ENCODE results near the gene MMP17.
"Not testable (repeated sequence)": the region's sequence is repeated elsewhere in the genome, so short reads cannot be mapped to it uniquely, and the experiment has no call there.

The MMP17 gene

DNA sequence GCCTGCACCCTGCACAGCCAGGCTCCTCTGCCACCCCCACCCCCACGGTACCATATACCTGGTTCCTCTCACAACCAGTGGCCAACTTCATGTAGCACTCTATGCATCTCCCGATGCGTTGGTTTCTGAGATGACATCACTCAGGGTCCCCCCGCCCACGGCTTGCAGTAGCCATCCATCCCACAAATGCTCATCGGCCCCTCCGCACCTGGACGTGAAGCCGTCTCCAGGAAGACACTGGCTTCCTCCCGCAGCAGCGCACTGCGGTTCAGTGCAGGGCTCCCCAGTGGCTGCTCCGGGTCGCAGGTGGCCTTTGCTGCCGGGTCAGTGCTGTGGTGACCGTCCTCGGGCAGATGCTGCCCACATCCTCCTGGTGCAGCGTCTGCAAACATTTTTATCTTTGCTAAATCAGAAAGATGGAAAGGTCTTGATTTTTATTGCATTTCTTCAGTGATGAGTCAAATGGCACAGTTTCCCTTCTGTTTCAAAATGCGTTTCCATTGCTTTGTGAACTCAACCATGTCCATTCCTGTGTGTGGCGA is 27.5 kb upstream of the MMP17 start:
- no peak for DNase-seq (ENCODE audit: low read depth)

DNA sequence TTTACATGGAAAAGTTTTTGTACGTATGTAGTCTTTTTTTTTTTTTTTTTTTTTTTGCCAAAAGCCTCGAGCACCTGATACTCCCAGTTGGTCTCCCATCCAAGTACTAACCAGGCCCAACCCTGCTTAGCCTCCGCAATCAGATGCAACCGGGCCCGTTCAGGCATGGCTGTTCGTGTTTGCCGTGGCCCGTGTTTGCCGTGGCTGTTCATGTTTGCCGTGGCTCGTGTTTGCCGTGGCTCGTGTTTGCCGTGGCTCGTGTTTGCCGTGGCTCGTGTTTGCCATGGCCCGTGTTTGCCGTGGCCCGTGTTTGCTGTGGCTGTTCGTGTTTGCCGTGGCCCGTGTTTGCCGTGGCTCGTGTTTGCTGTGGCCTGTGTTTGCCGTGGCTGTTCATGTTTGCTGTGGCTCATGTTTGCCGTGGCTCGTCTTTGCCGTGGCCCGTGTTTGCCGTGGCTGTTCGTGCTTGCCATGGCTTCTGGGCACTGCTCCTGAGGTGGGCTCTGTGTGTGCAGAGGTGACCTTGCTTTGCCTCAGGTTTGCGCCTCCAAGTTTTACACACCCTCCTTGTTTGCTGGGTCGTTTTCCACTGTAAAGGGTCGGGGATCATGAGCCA is 26.8 kb upstream of the MMP17 start:
- no peak for DNase-seq (ENCODE audit: low read depth)

DNA sequence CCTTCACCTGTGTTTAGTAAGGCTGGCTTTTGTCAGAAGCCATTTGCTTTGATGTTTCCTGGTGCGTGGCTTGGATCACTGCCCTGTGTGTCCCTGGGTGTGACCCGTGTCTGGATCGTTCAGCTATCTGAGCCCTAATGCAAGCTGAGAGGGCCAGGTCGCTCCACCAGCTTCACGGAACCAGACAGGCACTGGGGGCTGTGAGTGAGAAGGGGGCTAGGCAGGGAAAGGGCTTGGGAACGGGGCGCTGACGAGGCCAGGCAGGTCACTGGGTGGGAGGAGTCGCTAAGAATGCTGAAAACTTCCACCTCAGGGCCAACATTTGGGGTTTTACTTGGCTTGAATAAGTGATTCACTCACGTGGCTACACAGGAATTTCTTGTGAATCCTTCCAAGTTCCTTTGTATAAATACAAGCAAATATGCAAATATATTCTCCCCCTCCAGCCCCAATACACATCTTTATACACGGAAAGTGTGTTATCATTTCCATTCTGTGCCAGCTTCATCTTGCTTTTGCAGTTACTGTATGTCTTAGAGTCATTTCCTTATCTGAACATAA is 24.2 kb upstream of the MMP17 start:
- DNase-seq (ENCODE audit: low read depth) = no peak

DNA sequence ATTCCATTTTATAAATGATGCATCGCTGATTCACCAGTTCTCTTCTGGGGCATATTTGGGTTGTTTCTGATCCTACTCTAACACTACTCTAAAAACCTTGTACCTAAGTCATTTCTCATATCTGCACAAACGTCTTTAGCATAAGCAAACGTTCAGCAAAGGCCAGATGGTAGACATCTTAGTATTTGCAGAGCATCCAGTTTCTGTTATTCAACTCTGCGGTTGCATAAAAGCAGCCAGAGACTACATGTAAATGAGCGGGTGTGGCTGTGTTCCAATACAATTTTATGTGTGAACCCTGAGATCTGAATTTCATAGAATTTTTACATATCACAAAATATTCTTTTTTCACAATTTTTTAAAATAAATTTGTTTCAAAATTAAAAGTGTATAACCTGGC is 22.8 kb upstream of the MMP17 start:
- no peak for DNase-seq (ENCODE audit: low read depth)

DNA sequence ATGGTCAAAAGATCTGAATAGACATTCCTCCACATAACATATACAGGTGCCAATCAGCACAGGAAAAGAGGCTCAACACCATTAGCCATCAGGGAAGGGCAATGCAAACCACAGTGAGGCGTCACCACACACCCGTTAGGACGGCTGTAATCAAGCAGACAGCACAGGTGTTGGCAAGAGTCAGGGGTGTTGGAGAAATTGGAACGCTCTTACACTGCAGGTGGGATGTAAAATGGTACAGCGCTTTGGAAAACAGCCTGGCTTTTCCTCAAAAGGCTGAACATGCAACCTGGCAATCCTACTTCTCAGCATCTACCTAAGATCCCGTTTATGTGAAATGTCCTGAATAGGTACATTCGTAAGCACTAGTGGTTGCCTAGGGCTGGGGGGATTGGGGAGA is 21.5 kb upstream of the MMP17 start:
- DNase-seq (ENCODE audit: low read depth) = no peak

DNA sequence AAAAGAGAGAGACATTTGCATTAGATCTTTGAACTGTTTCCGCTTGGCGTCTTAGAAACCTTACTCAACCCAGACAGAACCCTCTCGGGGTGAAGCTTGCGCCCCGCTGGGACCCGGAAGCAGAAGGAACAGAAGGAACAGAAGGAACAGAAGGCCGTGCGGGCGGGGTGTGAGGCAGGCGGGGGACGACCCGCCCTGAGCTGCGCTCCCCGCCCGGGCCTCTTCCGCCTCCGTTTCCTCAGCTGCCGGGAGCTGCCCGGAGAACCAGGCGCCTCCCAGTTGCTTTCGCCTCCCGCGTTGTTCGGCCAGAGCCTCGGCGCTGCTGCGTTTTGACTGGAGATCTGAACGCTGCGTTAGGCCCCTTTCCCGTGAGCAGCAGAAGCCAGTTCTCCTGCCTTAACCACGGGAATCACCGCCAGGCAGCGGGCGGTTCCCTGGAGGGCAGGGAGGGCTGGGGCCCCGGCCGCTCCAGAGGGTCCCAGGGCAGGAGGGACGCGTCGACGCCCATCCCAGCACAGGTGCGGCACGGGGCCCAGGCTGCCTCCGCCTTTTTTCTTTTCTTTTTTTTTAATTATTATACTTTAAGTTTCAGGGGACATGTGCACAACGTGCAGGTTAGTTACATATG is 19.3 kb upstream of the MMP17 start:
- no peak for DNase-seq (ENCODE audit: low read depth)

DNA sequence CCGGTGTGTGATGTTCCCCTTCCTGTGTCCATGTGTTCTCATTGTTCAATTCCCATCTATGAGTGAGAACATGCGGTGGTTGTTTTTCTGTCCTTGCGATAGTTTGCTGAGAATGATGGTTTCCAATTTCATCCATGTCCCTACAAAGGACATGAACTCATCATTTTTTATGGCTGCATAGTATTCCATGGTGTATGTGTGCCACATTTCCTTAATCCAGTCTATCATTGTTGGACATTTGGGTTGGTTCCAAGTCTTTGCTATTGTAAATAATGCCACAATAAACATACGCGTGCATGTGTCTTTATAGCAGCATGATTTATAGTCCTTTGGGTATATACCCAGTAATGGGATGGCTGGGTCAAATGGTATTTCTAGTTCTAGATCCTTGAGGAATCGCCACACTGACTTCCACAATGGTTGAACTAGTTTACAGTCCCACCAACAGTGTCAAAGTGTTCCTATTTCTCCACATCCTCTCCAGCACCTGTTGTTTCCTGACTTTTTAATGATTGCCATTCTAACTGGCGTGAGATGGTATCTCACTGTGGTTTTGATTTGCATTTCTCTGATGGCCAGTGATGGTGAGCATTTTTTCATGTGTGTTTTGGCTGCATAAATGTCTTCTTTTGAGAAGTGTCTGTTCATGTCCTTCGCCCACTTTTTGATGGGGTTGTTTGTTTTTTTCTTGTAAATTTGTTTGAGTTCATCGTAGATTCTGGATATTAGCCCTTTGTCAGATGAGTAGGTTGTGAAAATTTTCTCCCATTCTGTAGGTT is 18.5 kb upstream of the MMP17 start:
- DNase-seq (ENCODE audit: low read depth) = not testable (repeated sequence)

DNA sequence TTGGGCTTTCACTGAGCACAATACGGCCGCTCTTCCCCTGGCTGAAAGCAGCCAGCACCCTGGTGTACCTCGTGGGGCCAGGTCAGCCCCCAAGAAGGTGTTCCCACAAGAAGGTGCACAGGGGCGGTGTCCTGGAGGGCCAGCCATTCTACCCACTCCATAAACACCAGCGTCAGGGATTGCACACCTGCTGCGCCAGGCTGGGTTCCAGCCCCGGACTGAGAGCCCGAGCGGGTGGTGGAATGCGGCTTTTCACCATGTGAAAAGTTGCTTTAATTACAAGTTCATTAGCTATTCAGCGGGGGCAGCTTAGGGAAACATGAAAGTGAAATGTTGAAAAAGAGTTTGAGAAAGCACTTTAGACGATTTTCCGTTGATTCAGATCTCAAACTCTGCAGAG is 17.5 kb upstream of the MMP17 start:
- DNase-seq (ENCODE audit: low read depth) = no peak

DNA sequence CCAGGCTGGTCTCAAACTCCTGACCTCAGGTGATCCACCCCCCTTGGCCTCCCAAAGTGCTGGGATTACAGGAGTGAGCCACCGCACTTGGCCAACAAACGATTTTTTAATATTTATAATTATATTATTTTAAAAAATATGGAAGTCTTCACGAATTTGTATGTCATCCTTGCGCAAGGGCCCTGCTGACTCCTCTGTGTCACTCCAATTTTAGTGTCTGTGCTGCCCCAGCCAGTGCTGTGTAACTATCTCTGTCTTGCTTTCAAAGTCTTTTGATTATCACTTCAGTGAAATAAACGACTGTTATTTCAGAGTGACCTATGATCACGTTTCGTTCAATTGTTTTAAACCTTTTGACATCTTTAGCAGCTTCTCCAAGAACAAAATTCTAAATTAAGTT is 13.1 kb upstream of the MMP17 start:
- DNase-seq (ENCODE audit: low read depth) = no peak

DNA sequence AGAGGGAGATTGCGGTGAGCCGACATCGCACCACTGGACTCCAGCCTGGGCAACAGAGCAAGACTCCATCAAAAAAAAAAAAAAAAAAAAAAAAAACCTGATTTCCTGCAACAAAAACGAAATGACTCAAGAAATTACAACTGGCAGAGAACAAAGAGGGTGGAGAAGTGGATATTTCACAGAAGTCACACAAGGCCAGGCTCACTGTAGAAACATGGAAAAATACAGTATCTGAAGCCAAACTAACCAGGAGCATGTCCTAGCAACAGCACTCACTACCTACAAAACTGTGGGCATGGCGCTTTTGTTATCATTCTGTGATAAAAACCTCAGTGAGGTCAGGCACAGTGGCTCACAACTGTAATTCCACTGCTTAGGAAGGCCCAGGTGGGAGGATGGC is 11.7 kb upstream of the MMP17 start:
- no peak for DNase-seq (ENCODE audit: low read depth)

DNA sequence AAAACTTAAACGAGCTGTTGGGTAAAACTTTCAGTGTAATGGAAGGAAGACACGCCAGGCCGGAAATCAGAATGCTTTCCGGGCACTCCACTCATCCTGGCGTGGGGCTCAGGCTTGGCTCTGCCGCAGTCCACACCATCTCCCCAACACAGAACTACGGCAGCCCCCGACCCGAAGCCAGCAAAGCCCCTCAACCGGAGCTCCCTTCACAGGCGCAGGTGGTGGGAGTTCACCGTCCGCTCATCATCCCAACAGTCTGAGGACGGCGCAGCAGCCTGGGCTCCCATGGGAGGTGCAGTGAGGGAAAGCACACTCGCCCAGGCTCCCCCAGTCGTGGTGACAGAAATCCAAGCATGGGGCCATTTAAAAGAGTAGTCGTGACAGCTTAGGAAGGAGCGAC is 11.0 kb upstream of the MMP17 start:
- no peak for DNase-seq (ENCODE audit: low read depth)

DNA sequence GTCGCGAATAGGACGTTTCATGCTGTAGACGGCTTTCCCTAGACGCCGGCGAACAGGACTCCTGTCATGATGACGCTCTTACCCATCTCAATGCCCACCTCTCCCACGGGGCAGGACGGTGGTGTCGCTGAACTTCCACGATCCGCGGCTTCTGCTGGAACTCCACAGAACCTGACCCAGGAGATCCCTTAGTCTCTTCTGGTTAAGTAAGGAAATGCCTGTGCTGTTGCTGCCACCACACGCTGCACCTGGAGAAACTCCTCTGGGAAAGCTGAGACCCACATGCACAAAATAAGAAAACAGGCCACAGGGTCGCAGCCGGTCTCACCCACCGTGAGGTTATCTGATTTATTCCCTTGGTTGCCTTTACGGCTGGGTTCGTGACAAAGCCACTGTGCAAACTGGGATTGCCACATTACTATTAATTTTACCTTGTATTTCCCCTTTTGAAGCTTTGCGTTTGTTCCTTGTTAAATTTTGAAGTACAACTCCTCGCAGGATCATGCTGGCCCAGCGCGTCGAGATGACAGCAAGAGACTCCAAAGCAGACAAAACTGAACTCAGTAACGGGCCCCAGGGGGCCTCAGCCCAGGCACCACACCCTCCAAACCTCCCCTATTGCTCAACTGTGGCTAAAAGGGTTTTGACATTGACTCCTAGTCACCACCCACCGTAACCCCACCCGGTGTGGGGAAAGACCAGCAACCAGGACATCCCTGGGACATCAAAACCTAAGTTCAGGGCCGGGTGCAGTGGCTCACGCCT is 9.2 kb upstream of the MMP17 start:
- DNase-seq (ENCODE audit: low read depth) = no peak

DNA sequence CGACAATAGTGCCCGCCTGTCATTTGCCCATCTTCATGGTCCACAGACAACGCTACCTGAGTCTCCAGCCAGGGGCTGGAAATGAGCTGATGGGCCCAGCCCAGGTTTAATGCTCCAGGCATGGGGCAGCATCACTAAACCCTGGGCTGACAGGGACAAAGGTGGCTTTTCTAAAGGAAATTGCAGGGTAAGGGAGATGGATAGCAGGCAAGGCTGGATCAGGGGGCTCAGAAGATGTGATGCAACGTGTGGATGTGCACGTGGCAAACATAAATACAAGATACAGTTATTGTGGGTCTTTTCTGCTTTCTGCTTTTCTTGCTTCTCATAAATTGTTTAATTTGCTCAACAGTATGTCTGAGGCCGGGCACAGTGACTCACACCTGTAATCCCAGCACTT is 3.7 kb upstream of the MMP17 start:
- no peak for DNase-seq (ENCODE audit: low read depth)

DNA sequence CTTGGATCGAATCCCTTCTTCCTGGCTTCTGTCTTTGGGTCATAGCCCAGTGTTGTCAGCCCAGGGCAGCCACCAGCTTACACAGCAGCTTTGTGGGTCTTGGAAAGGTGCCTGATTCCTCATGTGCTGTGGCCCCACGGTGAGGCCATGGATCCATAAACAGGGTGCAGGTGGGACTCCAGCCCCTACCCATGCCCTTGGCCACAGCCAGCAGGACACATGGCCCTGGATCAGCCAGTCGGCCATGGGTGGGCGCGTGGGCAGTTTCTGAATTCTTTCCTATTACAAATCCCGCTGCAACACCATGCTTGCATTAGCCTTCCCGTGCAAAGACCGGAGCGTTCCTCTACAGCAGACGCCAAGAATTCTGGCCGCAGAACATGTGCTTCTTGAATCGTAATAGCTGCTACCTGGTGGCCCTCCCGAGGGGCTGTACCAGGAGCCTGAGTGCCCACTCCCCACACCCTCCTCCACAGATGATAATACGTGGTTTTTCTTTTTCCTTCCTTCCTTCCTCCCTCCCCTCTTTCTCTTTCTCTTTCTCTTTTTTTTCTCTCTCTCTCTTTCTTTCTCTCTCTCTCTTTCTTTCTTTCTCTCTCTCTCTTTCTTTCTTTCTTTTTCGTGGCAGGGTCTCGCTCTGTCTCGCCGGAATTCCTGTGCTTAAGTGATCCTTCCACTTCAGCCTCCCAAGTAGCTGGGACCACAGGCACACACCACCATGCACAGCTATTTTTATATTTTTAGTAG is 2.9 kb upstream of the MMP17 start:
- no peak for DNase-seq (ENCODE audit: low read depth)

DNA sequence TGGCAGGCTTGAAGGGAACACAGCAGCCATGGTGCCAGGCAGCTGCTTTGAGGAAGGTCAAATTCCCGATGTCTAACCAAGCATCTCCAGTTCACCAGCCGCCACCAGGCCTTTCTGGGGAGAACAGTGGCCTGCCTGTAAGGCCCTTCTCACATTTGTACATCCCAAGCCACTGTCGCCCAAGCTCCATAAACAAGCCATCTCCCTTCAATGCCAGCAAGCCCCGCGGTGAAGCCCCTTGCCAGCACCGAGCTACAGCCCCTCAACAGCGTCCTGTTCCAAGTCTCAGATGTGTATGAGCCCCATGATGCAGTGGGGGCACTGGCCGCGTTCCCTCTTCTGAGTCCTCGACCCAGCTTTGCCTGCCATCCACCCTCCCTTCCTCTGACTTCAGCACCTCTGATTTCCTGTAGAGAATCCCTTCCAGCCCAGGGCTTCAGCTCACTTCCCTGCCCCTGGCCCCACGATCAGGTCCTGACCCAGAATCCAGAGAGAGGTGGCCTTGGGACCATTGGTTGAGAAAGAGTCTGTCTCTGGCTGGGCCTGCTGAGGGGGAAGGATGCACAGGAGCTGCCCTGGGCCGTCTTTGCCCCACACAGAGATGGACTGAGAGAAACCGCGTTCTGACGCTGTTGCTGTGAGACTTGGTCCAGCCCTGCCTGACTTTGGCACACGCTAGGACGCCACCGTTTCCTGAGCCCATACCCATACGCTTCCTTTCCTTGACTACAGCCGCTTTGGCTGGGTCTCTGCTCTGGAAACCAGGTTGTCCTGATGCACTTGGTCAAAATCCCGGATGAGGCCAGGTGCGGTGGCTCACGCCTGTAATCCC is 1.9 kb upstream of the MMP17 start:
- no peak for DNase-seq (ENCODE audit: low read depth)

DNA sequence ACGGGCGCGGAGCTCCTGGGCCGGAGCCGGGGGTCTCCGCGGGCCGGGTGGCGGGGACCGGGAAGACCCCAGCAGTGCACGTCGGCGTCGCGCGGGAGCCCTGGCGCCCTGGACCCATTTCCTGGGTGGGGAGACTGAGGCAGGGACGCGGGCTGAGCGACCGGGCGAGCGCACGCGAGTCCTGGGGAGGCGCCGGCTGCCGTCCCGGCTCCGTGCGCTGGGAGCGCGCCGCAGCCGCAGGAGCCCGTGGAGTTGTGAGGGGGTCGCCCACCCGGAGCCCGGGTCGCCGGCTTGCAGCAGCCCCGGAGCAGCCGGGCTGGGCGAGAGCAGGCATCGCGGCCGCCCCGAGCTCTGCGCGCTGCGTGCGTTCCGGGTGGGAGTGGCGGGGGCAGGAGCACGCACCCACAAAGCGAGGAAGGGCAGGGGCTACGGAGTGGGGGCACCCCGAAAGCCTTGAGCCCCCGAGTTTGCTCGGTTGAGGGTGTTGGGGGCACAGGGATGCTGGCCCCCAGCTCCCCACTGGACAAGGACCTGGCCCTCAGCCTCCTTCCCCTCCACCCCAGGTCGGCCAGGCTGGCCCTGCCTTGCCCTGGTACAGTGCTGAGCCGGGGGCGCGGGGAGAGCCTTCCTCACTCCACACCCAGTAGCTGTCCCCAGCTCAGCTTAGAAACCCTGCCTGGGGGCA is 620 bp downstream of the MMP17 start:
- no peak for DNase-seq (ENCODE audit: low read depth)

DNA sequence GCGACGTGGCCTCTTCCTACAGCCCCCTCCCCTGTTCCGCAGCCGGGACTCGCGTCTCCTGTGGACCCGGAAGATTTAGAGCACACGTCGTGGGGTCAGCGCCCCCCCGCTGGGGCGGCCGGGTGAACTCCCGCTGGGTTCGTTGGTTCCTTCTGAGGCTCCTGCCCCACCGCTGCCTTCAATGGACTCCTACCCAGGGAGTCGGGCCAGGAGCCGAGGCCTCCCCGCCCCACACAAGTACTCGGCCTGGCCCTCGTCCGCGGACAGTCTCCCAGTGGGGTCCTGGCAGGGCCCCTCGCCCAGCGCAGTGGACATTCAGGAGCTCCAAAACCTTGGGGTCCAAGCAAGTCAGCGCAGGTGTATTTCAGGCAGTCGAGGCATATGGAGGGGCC is 1.2 kb downstream of the MMP17 start:
- DNase-seq (ENCODE audit: low read depth) = no peak

DNA sequence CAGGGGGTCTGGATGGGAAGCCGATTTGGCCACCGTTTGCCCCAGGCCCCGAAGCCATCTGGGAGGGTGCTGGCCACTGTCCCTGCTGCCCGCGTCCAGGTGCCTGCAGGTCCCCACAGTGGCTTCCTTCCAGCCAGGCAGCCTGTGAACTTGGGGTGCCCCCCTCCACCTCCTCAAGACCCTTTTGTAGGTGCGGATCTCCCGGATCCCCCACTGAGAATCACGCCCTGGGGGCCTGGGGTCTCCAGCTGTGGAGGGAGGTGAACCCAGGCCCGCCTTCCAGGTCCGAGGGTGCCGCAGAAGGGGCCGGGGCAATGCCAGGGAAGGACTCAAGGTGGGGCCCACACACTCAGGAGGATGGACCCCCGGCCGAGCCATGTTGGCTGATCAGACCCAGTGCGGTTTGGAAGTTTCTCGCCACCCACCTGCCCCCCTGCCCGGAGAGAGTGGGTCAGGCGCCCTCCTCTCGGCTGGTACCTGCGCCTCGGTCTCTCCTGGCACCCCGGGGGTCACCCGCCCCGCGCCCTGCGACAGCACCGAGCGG is 1.7 kb downstream of the MMP17 start:
- DNase-seq (ENCODE audit: low read depth) = no peak

DNA sequence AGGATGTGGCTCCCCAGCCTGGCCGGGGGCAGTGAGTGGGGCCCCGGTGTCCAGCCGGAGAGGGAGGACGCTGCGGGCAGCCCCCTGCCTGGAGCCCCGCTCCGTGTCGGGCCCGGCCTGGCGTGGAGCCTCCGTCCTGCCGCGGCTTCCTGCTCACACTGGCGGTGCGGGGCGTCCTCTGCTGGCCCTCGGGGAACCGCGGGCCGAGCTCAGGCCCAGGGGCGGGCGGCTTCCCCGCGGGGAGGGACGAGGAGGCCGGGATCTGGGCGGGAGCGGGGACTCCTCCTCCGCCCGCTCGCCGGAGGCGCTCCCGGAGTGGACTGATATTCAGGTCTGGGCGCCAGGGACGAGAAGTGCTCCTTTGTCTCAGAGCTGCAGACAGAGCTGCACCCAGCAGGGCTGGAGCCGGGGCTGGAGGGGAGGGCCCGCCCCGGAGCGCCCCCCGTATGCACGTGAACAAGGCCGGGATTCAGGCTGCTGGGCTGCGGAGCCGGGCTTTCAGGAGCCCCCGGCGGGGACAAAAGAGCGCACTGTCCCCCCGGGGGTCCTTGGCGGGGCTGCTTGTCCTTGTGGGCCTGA is 2.2 kb downstream of the MMP17 start:
- DNase-seq (ENCODE audit: low read depth) = no peak
